ENCODE results near the gene LRRC3. TPM values are rescaled to one million over a fixed set of nuclear protein-coding genes. Genes with fewer than 3 reads are reported as not detected.

Gene LRRC3
- total and polyA plus RNA-seq, 2 of the 8 experiments (the other 6 are each of a cell fraction or from before 2014, with no cell fraction given): 3.1 to 5.4 TPM

GRCh38 chr21:44442266-44443125 is 12.8 kb upstream of the LRRC3 start (continued):
- TF ChIP-seq ATF2 (IDR thresholded peaks at IDR 0.05; ENCODE audit: low read length): no peak
- no peak for TF ChIP-seq TAF1 (IDR thresholded peaks at IDR 0.05; ENCODE audit: low read depth, low read length)
- no peak for TF ChIP-seq TAF7 (optimal IDR thresholded peaks at IDR 0.05; ENCODE audit: borderline replicate concordance, low read depth, low read length)
- no peak for TF ChIP-seq NRF1 (IDR thresholded peaks at IDR 0.05; ENCODE audit: low read depth, low read length)
- no peak for TF ChIP-seq CREB1 (IDR thresholded peaks at IDR 0.05)
- TF ChIP-seq SRF (IDR thresholded peaks at IDR 0.05; ENCODE audit: low read depth, low read length): no peak
- TF ChIP-seq MAFK (IDR thresholded peaks at IDR 0.05; ENCODE audit: low read depth, low read length): no peak
- TF ChIP-seq SP1 (IDR thresholded peaks at IDR 0.05; ENCODE audit: low read depth, low read length): no peak

All from H1 (cell line).